SH-SY5Y (cell line): ENCODE results near the gene PCDH1.

Source experiments
- GATA2 ChIP-seq: IDR thresholded peaks from 2 replicates; pipeline ENCODE4 v1.6.1; 2011; ENCODE audit warnings: mild to moderate bottlenecking, low read depth, low read length
- GATA3 ChIP-seq: IDR thresholded peaks from 2 replicates; pipeline ENCODE4 v1.6.1; 2011; ENCODE audit warnings: low read depth, mild to moderate bottlenecking, low read length, moderate library complexity

Gene PCDH1

DNA sequence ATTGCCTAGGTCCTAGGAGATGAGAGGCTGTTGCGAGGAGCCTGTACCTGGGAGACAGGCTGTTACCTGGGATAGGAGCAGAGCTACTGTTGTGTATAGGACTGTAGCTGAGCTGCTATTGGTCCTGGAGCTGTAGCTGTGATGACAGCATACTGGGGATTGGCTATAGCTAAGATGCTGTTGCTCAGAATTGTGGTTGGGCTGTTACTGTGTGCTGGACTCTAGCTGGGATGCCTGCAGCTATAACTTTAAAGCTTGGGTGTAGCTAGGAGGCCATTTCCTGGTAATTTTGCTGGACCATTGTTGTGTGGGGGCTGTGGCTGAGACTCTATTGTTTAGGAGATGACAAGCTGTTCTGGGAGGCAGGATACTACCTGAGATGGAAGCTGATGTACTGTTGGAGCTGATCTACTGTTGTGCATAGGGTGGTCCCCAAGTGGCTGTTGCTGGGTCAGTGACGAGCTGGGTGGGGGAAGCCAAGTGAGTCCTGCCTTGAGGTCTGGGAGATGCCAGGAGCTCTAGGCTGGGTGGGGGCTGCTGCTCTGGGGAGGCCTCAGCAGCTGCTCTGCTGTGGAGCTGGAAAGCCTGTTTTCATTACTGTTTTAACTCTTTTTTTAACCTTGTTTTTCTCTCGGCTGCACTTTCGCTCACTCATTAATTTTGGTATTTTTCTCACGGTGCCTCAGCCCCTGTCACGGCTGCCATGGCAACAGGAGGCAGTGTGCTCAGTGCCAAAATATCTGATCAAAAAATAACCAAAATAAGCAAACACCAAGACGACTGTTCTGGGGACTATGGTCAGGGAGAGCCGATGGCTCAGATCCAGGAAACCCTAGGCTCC is 3.0 kb upstream of the PCDH1 start:
- no peak for TF ChIP-seq GATA2
- no peak for TF ChIP-seq GATA3

DNA sequence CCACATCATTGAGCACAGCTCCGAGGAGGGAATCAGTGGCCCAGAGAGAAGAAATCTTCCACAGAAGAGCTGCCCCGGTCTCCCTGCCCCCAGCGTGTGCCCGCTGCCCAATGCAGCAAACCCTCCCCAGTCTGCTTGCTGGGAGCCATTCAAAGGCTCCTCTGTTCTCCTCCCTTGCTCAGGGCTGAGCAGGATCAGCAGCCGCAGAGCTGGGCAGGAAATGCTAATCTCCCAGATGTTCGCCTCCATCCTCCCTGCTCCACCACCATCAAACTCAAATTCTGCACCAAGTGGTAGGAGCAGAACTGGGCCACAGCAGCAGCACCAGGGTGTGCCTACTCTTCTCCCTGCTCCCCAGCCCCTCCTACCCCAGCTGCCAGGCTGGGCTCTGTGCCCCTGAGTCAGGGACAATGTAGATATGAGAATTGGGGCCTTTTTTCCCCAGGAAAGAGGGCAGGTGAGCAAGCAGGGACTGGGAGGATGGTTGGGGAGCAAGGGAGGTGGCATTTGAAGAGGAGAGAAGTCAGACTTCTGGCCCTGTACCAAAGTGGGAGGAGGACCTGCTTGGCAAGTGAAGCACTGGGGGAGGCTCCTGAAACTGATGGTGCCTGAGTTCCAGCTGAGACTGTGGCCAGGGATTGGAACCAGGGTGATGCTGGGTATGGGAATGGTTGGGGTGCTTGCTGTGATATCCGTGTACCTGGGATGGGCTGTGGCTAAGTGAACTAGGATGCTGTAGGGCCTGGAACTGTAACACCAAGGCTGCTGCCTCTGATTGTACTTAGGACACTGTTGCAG is 1.9 kb upstream of the PCDH1 start:
- no peak for TF ChIP-seq GATA2
- TF ChIP-seq GATA3 = no peak

DNA sequence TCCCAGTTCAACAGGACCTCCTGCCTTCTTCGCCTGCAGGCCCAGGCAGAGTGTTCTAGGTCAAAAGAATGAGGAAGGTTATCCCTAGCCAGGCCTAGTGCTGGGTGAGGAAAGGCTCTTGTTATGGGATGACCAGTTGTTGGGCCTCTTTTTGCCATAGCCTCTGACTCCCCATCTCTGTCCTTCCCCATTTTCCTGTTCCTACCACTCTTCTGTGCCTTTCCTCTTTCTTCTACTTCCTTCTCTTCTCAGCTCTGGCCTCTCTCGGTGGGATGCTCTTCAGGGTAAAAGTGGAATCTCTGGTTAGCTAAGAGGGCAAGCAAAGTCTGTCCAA is 1.2 kb upstream of the PCDH1 start:
- TF ChIP-seq GATA3 = no peak
- no peak for TF ChIP-seq GATA2

DNA sequence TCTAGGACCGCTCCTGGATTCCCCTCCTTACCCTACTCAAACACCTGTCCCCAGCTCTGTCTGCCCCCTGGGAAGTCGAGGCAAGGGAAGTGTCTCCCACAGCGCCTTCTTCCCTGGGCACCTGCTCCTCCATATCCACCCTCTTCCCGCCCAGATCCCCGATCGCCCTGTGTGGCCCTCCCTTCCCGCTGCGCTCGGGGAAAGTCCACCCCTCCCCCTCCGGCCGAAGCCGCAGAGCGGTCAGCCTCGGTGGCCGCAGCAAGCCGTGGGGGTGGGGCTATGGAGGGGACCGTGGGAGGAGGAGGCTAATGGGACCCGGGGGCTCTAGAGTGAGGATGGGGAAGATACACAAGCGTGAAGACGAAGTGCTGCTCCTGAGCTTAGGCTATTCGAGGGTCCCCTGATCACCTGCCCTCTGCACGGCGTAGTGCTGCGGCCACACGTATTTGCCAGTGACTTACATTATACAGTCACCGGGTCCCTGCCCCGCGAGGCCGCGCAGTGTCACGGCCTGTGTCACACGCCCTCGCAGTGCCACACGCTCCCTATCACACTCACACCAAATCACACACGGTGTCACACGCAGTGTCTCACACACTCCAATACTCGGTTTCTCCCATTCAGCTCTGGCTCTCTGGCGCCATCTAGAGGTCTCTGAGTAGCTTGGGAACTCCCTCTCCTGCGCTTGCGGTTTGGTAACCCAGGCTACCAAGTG is 658 bp upstream of the PCDH1 start:
- TF ChIP-seq GATA3 = no peak
- no peak for TF ChIP-seq GATA2

DNA sequence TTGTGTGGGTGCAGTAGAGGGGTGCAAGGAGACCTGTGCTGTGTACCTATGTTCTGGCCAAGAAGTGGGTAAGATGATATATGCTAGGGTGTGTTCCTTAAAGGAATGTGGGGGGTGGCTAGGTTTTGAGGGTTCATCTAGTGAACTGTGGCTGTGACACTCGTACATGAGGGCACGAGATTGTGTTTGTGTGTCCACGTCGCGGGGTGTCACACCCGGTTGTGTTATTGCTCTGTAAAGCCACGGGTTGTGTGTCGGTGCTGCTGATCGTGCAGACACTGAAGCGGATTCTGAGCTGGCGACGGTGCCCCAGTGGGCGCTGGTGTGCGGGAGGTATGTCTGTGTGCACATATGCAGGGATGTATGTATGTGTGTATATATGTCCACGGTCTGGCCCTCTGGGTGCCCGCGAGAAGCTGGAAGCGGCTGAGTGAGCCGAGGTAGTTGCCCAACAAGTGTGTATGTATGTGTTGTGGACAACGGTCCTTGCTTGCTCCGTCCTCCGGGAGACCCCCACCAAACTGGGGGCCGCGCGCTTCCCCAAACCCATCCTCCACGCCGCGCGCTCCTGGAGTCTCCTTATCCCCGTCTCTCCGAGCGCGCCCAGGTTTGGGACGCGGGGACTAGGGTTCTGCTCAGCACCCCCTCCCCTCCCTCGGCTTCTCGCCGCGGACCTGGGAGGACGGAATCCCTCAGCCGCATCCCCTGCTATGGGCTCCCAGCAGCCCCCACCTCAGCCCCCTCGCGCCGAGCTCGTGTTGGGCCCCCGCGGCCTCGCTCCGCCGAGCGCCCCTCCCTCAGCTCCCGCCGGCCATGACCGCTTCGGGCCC is 639 bp downstream of the PCDH1 start:
- TF ChIP-seq GATA2 (no peak), GATA3 (no peak)

DNA sequence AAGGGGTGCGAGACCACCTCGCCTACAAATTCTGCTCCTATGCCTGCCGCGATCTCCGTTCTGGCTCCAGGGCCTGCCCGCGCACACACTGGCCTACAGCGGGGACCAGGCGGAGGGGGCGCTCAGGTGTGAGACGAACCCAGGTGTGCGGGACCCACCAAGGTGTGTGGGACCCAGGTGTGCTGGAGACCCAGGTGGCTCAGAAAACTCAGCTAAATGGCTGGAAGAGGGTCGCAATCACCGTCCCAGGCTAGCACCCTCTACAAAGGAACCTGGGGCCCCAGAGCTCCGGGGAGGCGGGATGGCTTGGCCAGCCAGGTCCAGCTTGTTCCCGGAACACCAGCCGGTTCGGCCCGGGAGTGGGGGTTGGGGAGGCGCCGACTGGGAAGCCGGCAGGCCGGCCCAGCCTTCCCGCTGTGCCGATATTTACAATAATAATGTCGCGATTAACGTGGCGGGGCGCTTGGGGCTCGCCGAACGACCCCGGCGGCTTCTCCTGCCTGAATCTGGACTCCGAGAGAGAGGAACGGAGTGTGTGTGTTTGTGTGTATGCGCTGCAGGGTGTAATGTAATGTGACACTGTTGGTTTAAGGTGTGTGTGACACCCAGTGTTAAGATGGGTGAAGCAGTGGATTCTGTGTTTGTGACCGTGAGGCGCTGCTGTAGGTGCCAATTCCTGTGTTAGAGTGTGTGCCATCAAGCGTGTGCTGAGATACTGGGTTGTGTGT is 1.4 kb downstream of the PCDH1 start:
- TF ChIP-seq GATA3 (no peak), GATA2 (no peak)

DNA sequence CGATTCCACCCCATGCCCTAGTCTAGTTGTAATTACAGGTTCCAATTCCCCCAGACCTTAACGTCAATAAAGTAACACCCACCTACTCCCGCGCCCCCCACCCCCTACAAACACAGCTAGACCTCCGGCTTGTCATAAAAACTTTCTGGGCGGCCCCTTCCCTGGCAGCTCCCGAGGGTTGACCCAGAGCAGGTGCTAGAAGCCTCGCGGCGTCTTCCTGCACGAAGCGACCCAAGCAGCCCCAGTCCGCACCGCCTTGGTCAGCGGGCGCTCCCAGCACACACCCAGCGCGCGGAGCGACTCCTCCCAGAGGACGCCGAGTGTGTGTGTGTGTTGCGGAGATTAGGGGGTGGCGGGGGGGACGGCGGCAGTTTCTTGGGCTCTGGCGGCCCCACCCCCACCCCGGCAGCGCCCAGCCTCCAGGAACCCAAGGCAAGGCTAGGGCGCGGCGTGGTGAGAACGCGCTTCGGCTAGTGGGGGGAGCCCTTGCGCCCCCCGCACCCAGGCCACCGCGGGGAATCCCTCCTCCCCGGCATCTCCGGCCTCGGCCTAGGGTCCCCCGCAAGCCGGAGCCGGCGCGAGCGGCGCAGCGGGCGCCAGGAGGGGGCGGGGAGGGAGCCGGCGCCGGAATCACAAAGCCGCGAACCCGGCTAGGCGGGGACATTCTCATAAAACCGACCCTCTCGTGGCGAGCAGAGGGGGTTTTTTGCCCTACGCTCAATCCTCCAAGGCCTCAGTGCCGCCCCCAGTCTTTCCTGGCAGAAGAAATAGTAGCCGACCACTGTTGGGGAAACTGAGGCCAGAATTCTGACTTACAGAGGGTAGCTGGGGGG is 2.2 kb downstream of the PCDH1 start:
- TF ChIP-seq GATA3 (no peak), GATA2 (no peak; the same call in 1 of the 2 replicates)

DNA sequence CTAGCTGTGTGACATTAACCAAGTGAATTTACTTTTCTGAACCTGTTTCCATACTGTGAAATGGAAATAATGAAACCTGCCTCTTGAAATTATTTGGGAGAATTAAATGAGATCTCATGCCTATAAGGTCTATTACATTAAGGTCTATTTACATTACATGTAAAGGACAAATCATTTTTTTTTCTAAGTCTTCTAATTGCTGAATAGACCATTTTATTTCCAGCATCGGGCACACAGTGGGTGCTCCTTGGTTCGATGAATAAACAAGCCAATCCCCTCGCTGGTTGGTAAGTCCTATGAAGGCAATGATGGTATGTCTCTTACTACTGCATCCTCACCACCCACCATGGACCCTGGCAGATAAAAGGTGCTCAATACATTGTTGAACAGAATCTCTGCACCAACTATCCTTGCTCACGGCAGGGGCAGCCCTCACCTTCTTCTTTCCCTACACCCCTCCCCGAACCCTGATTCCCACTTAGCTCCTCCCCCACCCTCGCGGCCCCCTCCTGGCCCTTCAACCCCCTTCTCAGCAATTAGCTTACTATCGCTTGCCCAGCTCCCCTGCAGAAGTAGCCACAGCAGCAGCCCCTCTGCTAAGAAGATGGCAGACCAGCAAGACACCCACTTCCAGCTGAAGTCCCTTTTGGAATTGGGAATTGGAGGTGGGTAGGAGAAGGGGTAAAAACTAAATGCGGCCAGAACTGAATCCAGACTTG is 3.0 kb downstream of the PCDH1 start:
- TF ChIP-seq GATA2 = no peak
- no peak for TF ChIP-seq GATA3

DNA sequence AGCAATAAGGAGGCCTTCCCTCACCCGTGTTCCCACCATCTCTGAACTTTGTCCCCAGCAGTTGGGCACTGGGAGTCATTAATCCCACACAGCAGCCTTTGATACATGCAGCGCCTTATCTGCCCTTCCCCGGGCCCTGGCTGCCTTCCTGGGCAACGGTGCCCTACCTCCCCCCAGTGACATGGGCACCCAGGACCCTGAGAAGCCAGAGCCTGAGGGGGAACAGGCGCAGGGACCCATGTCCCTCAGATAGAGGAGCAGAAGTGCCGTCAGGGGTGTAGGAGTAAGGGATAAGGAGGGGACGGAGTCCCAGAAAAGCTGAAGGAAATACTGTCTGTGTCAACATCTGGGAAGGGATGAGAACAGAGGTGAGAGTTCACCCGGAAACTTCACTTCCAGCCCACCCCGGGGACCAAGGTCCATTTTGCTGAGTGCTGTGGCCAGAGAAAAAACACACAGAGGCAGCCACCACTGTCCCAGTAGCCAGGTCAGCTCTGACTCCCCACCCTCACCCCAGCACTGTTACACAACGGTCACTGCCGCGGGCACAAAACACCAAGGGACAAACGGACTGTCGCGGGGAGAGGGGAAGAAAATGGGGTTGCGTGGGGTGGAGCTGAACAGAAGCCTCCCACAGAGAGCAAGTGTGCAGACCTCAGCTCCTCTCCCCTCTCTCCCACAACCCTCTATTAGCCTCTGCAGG is 3.8 kb downstream of the PCDH1 start:
- TF ChIP-seq GATA2 (no peak), GATA3 (no peak)

DNA sequence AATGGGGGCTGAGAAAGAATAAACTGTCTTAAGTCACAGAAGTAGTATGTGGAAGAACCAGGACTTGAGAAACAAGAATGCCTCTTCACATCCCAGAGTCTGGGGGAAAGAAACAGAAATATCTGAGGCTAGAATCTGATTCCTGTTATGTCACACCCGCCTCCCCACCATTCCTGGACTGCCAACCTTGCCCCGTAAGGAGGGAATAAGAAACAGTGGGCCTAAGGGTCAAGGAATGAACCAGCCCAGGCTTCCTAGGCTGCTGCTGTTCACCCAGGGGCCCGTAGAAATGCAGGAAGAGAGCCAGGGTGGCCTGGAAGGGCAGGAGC is 4.3 kb downstream of the PCDH1 start:
- TF ChIP-seq GATA3 (no peak), GATA2 (no peak)

DNA sequence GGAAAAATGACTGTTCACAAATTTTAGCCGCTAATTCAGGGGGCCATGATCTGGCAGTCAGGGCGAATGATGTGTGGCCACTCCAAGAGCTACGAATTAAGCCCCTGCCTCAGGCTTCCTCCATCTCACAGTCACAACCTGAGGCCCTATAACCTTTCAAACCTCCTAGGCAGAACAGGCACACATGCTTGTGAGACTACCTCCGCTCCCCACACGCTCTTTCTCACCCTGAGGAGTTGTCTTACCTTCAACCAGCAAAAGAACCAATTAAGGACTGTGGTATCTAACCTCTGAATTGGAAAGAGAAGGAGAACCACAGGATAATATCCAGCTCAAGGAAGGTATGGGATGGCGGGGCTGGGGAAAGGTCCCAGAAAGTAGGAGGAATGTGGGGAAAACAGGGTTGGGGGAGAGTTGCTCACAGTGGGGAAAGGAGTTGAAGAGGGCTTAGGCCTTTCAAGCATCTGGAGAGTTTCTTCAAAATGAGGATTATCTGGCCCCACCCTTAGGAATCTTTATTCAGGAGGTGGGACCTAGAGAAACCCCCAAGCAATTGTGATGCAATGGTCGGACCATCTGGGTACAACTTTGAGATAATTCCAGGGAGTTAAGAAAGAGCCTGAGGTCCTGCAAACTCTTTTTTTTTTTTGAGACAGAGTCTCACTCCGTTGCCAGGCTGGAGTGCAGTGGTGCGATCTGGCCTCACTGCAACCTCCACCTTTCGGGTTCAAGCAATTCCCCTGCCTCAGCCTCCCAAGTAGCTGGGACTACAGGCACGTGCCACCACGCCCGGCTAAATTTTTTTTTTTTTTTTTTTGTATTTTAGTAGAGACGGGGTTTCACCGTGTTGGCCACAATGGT is 5.5 kb downstream of the PCDH1 start:
- no peak for TF ChIP-seq GATA2
